Measurements from ENCODE around the gene GLTP. TPM values are rescaled to one million over a fixed set of nuclear protein-coding genes. Genes with fewer than 3 reads are reported as not detected.

The GLTP gene
- total and polyA plus RNA-seq, 2 of the 13 experiments (the other 11 are each of a cell fraction or from before 2014, with no cell fraction given), result 10.7 to 12.9 TPM

- TF ChIP-seq KDM2A (CRISPR knock-in tag; IDR thresholded peaks at IDR 0.05; ENCODE audit: borderline replicate concordance, low read depth) (no peak), ZNF232 (CRISPR knock-in tag; IDR thresholded peaks at IDR 0.05; ENCODE audit: borderline replicate concordance) (peak; percentile 20; the same call in 1 of the 2 replicates), GATA4 (IDR thresholded peaks at IDR 0.05; ENCODE audit: borderline replicate concordance, low read depth) (no peak), RCOR2 (CRISPR knock-in tag; IDR thresholded peaks at IDR 0.05) (0 out of 2 replicates have a peak, but pooled peaks have one; percentile 31), KAT2B (IDR thresholded peaks at IDR 0.05; ENCODE audit: borderline replicate concordance, low read depth, low read length) (no peak), MXI1 (IDR thresholded peaks at IDR 0.05; ENCODE audit: borderline replicate concordance, low read depth, low read length) (no peak), ZNF230 (CRISPR knock-in tag; IDR thresholded peaks at IDR 0.05) (0 out of 2 replicates have a peak, but pooled peaks have one; percentile 17), TBX2 (CRISPR knock-in tag; IDR thresholded peaks at IDR 0.05; ENCODE audit: borderline replicate concordance) (peak; percentile 64; the same call in 1 of the 2 replicates), ZBTB10 (CRISPR knock-in tag; IDR thresholded peaks at IDR 0.05; ENCODE audit: borderline replicate concordance) (0 out of 2 replicates have a peak, but pooled peaks have one; percentile 64), SKIL (CRISPR knock-in tag; IDR thresholded peaks at IDR 0.05; ENCODE audit: borderline replicate concordance) (peak; percentile 73; the same call in 1 of the 2 replicates), GABPB1 (CRISPR knock-in tag; IDR thresholded peaks at IDR 0.05) (peak; percentile 67), ZFP90 (CRISPR knock-in tag; IDR thresholded peaks at IDR 0.05; ENCODE audit: borderline replicate concordance) (0 out of 2 replicates have a peak, but pooled peaks have one; percentile 55), XBP1 (CRISPR knock-in tag; IDR thresholded peaks at IDR 0.05) (no peak), SOX6 (IDR thresholded peaks at IDR 0.05) (no peak), SOX6 (CRISPR knock-in tag; IDR thresholded peaks at IDR 0.05) (peak; percentile 70), CHCHD3 (CRISPR knock-in tag; IDR thresholded peaks at IDR 0.05) (no peak), HOXD1 (CRISPR knock-in tag; IDR thresholded peaks at IDR 0.05) (0 out of 2 replicates have a peak, but pooled peaks have one; percentile 29), MAX (IDR thresholded peaks at IDR 0.05) (peak; percentile 82), ZSCAN31 (CRISPR knock-in tag; IDR thresholded peaks at IDR 0.05; ENCODE audit: low read depth) (peak; percentile 59; the same call in 1 of the 2 replicates), NR2F2 (IDR thresholded peaks at IDR 0.05; ENCODE audit: borderline replicate concordance, low read depth) (peak; percentile 86), KDM6A (CRISPR knock-in tag; IDR thresholded peaks at IDR 0.05; ENCODE audit: low read depth) (peak; percentile 73), POGZ (CRISPR knock-in tag; IDR thresholded peaks at IDR 0.05) (peak; percentile 65), RFXAP (CRISPR knock-in tag; IDR thresholded peaks at IDR 0.05; ENCODE audit: borderline replicate concordance) (0 out of 2 replicates have a peak, but pooled peaks have one; percentile 40), ATF2 (CRISPR knock-in tag; IDR thresholded peaks at IDR 0.05) (peak; percentile 92), ZFX (CRISPR knock-in tag; IDR thresholded peaks at IDR 0.05; ENCODE audit: low read depth) (peak; percentile 68)
Observed at GRCh38 chr12:109861689-109862314, 18.5 kb downstream of the GLTP start (continued).
